Activated B cell treated with CpG ODN at 0.5 μM for 24 hours (primary cell): ENCODE results near the gene TUBB1. TPM values are rescaled to one million over a fixed set of nuclear protein-coding genes. Genes with fewer than 3 reads are reported as not detected.

Source experiments
- ATAC-seq: fragments of 200-7000 bp; cut with Tn5 transposase; one replicate; pipeline ENCODE4 v1.10.0; 2021; ENCODE audit warnings: low read depth, mild to moderate bottlenecking, moderate library complexity
- CTCF ChIA-PET: fragments of 350-600 bp; sonication (Branson Sonifier 250); formaldehyde crosslinking; loops from one replicate; lab custom pipeline; 2021; ENCODE audit warnings: antibody characterized with exemption; lab: Charles Lee
- POLR2A ChIA-PET: fragments of 350-600 bp; sonication (Branson Sonifier 250); formaldehyde crosslinking; loops from one replicate; lab custom pipeline; 2021; ENCODE audit warnings: antibody characterized with exemption; lab: Charles Lee
- DNase-seq: peaks from one replicate; pipeline ENCODE4 v3.0.0; 2022
- H3K27ac Mint-ChIP-seq: one replicate; pipeline ENCODE4 v1.8.0; 2020; ENCODE audit warnings: mixed read lengths
- H3K27me3 Mint-ChIP-seq: one replicate; pipeline ENCODE4 v1.8.0; 2021; ENCODE audit warnings: mixed read lengths
- H3K36me3 Mint-ChIP-seq: one replicate; pipeline ENCODE4 v1.8.0; 2021; ENCODE audit warnings: low read depth, mixed read lengths
- H3K4me1 Mint-ChIP-seq: one replicate; pipeline ENCODE4 v1.8.0; 2021; ENCODE audit warnings: mixed read lengths
- H3K4me3 Mint-ChIP-seq: one replicate; pipeline ENCODE4 v1.8.0; 2020; ENCODE audit warnings: mild to moderate bottlenecking, mixed read lengths
- H3K9me3 Mint-ChIP-seq: one replicate; pipeline ENCODE4 v1.8.0; 2020; ENCODE audit warnings: mixed read lengths
- intact Hi-C: fragments of 100-400 bp; cut with micrococcal nuclease; formaldehyde crosslinking; loops from one replicate; pipeline ENCODE4 v1.15.1; 2024
- total RNA-seq: library from RNA; stranded (reverse); gene quantifications from 2 replicates; pipeline ENCODE4 v1.2.3, GENCODE V29; 2022
- TF ChIP-seq, protein P1 (sequence below): fragments of 200-600 bp; IDR thresholded peaks from one replicate; pipeline ENCODE4 v1.8.0; 2022; ENCODE audit warnings: antibody characterized with exemption, mild to moderate bottlenecking

The TUBB1 gene
- total RNA-seq, 1 donor from 2014 or later: 0.09 TPM

DNA sequence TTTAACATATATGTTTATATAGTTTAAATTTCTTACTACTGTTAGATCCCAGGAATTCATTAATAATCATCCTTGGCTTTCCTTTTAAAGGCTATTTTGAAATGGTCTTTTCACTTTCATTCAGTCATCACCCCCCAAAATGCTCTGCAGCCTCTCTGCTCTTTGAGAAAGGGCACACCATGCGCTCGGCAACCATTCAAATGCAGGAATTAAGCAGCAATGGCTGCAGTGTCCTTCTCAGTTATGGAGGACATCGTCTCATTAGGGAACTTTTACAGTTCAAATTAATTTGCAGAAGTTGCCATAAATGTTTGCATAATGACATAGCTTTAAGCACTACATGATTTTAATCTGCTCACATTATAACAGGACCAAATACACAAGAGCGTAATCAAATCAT is 6.3 kb downstream of the TUBB1 start:
- H3K9me3 Mint-ChIP-seq: no peaks in the 10 kb centered on the region
- ChIA-PET POLR2A (interaction anchor here (3.6 kb wide), 1 partner anchor 17 kb away, joined by 13 read pairs; no protein-coding TSS in a partner anchor), CTCF (no interaction called here)
- no peak overlapping the region for H3K4me3 Mint-ChIP-seq
- H3K27me3 Mint-ChIP-seq: no peaks in the 10 kb centered on the region
- peaks cover 89% of the 10 kb centered on the region for H3K36me3 Mint-ChIP-seq
- no peak for DNase-seq
- H3K27ac Mint-ChIP-seq: no peak overlapping the region
- intact Hi-C loops: no loop called here
- TF ChIP-seq, protein P1, sequence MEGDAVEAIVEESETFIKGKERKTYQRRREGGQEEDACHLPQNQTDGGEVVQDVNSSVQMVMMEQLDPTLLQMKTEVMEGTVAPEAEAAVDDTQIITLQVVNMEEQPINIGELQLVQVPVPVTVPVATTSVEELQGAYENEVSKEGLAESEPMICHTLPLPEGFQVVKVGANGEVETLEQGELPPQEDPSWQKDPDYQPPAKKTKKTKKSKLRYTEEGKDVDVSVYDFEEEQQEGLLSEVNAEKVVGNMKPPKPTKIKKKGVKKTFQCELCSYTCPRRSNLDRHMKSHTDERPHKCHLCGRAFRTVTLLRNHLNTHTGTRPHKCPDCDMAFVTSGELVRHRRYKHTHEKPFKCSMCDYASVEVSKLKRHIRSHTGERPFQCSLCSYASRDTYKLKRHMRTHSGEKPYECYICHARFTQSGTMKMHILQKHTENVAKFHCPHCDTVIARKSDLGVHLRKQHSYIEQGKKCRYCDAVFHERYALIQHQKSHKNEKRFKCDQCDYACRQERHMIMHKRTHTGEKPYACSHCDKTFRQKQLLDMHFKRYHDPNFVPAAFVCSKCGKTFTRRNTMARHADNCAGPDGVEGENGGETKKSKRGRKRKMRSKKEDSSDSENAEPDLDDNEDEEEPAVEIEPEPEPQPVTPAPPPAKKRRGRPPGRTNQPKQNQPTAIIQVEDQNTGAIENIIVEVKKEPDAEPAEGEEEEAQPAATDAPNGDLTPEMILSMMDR: no peak
- peaks cover 41% of the 10 kb centered on the region for H3K4me1 Mint-ChIP-seq
- no peak for ATAC-seq

DNA sequence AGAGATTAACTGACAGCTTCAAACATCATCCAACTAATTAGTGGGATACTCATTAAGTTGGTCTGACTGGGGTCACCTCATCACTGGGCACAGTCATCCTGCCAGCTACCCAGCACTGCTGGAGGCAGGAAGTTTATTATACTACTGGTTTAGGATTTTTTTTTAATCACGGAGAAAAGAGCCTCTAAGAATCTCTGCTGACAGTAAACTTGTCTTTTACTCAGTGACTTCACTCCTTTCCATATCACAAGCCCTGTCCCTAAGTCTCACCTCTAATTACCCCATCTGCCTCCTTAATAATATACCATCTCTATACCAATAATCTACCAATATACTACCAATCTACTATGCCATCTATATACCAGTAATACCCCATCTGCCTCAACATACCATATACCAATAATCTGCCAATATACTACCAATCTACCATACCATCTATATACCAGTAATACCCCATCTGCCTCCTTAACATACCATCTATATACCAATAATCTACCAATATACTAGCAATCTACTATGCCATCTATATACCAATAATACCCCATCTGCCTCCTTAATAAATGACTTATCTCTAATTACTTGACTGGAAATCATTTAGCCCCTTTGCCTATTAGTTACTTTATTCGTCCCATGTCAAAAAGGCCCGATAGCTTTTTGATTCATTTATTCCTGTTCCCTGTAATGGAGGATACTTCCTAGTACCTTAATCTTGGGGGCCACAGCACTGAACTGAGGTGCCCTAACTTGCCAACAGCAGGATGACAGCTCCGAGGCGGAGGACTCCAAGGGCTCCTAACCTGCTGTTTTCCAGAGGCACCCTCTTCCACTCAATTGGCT is 7.9 kb downstream of the TUBB1 start:
- intact Hi-C loops: no loop called here
- H3K9me3 Mint-ChIP-seq: no peaks in the 10 kb centered on the region
- no peak overlapping the region for H3K4me3 Mint-ChIP-seq
- DNase-seq (no peak), ATAC-seq (no peak)
- CTCF ChIA-PET: no interaction called here
- H3K27ac Mint-ChIP-seq: no peak overlapping the region
- POLR2A ChIA-PET: interaction anchor here (0.9 to 1.0 kb wide), 2 partner anchors 19 to 138 kb away, joined by 3 to 4 read pairs; no protein-coding TSS in a partner anchor
- H3K27me3 Mint-ChIP-seq: no peaks in the 10 kb centered on the region
- TF ChIP-seq, protein P1: no peak
- H3K36me3 Mint-ChIP-seq: peaks cover 94% of the 10 kb centered on the region
- peaks cover 52% of the 10 kb centered on the region for H3K4me1 Mint-ChIP-seq

DNA sequence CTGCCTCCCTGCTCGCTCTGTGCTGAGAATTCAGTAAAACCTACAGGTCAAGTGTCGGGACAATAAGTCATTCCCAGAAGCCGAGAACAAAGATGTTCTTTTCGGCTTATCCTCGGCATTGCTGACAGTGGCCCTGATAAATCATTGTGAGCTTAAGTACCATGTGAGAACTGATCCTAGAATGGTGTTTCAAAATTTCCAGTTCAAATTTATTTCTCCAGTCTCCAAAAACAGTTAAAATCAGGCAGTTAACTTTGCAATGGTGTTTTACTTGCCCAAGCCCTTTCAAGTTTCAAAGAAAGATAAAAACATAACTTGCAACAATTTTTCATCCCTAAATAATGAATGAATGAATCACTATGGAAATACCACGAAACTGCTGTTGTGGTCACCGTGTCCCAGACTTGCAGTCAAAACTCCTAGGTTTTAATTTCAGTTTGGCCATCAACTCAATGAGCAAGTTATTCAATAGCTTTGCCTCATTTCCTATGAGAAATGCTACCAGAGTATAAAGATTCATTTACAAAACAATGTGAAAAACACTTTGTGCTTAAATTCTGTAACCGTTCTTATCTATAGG is 8.6 kb downstream of the TUBB1 start:
- CTCF ChIA-PET: no interaction called here
- no peaks in the 10 kb centered on the region for H3K27me3 Mint-ChIP-seq
- no peak for ATAC-seq
- intact Hi-C loops: no loop called here
- no peak for DNase-seq
- H3K9me3 Mint-ChIP-seq: no peaks in the 10 kb centered on the region
- no peak overlapping the region for H3K4me3 Mint-ChIP-seq
- no peak overlapping the region for H3K27ac Mint-ChIP-seq
- peaks cover 89% of the 10 kb centered on the region for H3K36me3 Mint-ChIP-seq
- TF ChIP-seq, protein P1: no peak
- peaks cover 55% of the 10 kb centered on the region for H3K4me1 Mint-ChIP-seq
- POLR2A ChIA-PET: no interaction called here

DNA sequence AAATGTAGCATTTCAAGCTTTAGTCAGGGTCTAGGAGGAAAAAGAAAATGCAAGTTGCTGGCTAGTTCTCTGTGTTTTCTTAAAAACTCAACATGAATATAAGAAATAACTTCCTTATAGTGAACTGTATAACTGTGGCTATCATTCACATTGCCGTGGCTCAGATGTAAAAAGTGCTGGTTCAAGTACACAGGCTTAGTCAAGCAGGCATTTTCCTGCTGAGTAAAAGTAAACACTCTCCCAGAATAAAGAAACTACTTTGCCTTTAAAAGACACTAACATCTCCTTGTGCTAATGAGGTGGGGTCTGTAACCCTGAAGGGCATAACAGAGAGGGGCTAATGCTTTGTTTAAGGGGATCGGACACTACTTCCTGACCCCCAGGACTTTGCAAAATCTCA is 9.6 kb downstream of the TUBB1 start:
- Mint-ChIP-seq H3K4me3 (peak overlapping the region; percentile 12), H3K27ac (no peak overlapping the region), H3K36me3 (peaks cover 83% of the 10 kb centered on the region), H3K27me3 (no peaks in the 10 kb centered on the region), H3K4me1 (peaks cover 60% of the 10 kb centered on the region), H3K9me3 (no peaks in the 10 kb centered on the region)
- ChIA-PET CTCF (interaction anchor here (0.7 kb wide), 1 partner anchor 162 kb away, joined by 4 read pairs; no protein-coding TSS in a partner anchor), POLR2A (interaction anchor here (0.6 to 0.9 kb wide), 5 partner anchors 9 to 140 kb away, joined by 3 to 4 read pairs (median 3); partner anchors contain the start of gene TUBB1)
- TF ChIP-seq, protein P1: no peak
- ATAC-seq (no peak), DNase-seq (no peak)
- intact Hi-C loops: no loop called here
